Right hindlimb (tissue), 1 donor: ENCODE data around the gene RFNG.

ENCODE experiments used
- DNase-seq: peaks from one replicate; pipeline ENCODE4 v3.0.0-alpha.2; 2018

RFNG gene

GRCh38 chr17:82051776-82052637 is at the start of gene RFNG, which contains the start of gene GPS1:
RFNG (minus strand) TSS chr17:82051811; CDS start chr17:82051766, 45 bp downstream.
GPS1 (plus strand) TSS chr17:82051898; CDS start chr17:82051932, 34 bp downstream.
- DNase-seq: peak; percentile 83

GRCh38 chr17:82101301-82101715 is 49.7 kb upstream of the RFNG start:
- DNase-seq: no peak

- DNase-seq: no peak
Observed at GRCh38 chr17:82100502-82101298, 49.1 kb upstream of the RFNG start.

GRCh38 chr17:82098939-82099763 is 47.5 kb upstream of the RFNG start:
- no peak for DNase-seq

GRCh38 chr17:82098169-82098938 is 46.7 kb upstream of the RFNG start, which contains the start of gene FASN:
FASN (minus strand) TSS chr17:82098236; CDS start chr17:82096445, 1,791 bp downstream.
- DNase-seq: peak; percentile 97

- DNase-seq: no peak
Observed at GRCh38 chr17:82097919-82098168, 46.2 kb upstream of the RFNG start.

GRCh38 chr17:82097184-82097918 is 45.7 kb upstream of the RFNG start:
- DNase-seq: peak; percentile 57

- no peak for DNase-seq
Observed at GRCh38 chr17:82096709-82097183, 45.1 kb upstream of the RFNG start.

GRCh38 chr17:82095777-82096708 is 44.4 kb upstream of the RFNG start:
- DNase-seq: peak; percentile 22

- peak; percentile 18 for DNase-seq
Observed at GRCh38 chr17:82094931-82095776, 43.5 kb upstream of the RFNG start.

- DNase-seq: no peak
Observed at GRCh38 chr17:82092995-82093751, 41.6 kb upstream of the RFNG start.

- peak; percentile 18 for DNase-seq
Observed at GRCh38 chr17:82092628-82092994, 41.0 kb upstream of the RFNG start.

- no peak for DNase-seq
Observed at GRCh38 chr17:82092094-82092586, 40.5 kb upstream of the RFNG start.

- DNase-seq: no peak
Observed at GRCh38 chr17:82091264-82092066, 39.9 kb upstream of the RFNG start.

GRCh38 chr17:82090549-82091263 is 39.1 kb upstream of the RFNG start:
- no peak for DNase-seq

GRCh38 chr17:82089723-82090548 is 38.3 kb upstream of the RFNG start:
- DNase-seq: no peak
